DOHH2 (cell line): ENCODE measurements around the gene CDK14.
"Not testable (repeated sequence)": the region's sequence is repeated elsewhere in the genome, so short reads cannot be mapped to it uniquely, and the experiment has no call there.

ENCODE experiments used
- H3F3A ChIP-seq: fragments of 200-600 bp; sonication (generic), shearing (Covaris generic); 2 replicates; pipeline ENCODE4 v1.6.0; 2016; ENCODE audit warnings: antibody characterized with exemption, mild to moderate bottlenecking; ENCODE audit not compliant: control insufficient read depth, insufficient read depth
- H3K27ac ChIP-seq: fragments of 200-600 bp; sonication (generic); 2 replicates; pipeline ENCODE4 v1.5.1; 2014; ENCODE audit warnings: low read depth, mild to moderate bottlenecking, low read length, moderate library complexity
- H3K27me3 ChIP-seq: fragments of 200-600 bp; sonication (generic); 2 replicates; pipeline ENCODE4 v1.6.1; 2014; ENCODE audit warnings: mild to moderate bottlenecking, low read length, mixed read lengths; ENCODE audit not compliant: control insufficient read depth
- H3K36me3 ChIP-seq: fragments of 200-600 bp; sonication (generic); 2 replicates; pipeline ENCODE4 v1.6.1; 2014; ENCODE audit warnings: mild to moderate bottlenecking, low read length, moderate library complexity, mixed read lengths; ENCODE audit not compliant: control insufficient read depth
- H3K4me1 ChIP-seq: fragments of 200-600 bp; sonication (generic); 2 replicates; pipeline ENCODE4 v1.6.1; 2014; ENCODE audit warnings: mild to moderate bottlenecking, low read length, mixed read lengths; ENCODE audit not compliant: control insufficient read depth
- H3K4me2 ChIP-seq: fragments of 200-600 bp; sonication (generic); 2 replicates; pipeline ENCODE4 v1.6.0; 2014; ENCODE audit warnings: mild to moderate bottlenecking, low read length, moderate library complexity
- H3K4me3 ChIP-seq: fragments of 200-600 bp; sonication (generic); 2 replicates; pipeline ENCODE4 v1.5.1; 2014; ENCODE audit warnings: mild to moderate bottlenecking, low read length, mixed read lengths
- H3K79me2 ChIP-seq: fragments of 200-600 bp; sonication (generic); 2 replicates; pipeline ENCODE4 v1.6.1; 2014; ENCODE audit warnings: mild to moderate bottlenecking, low read length, mixed read lengths; ENCODE audit not compliant: control insufficient read depth
- H3K9me2 ChIP-seq: fragments of 200-600 bp; sonication (generic); replicated peaks from 2 replicates; pipeline ENCODE4 v1.6.1; 2014; ENCODE audit warnings: mild to moderate bottlenecking, low read length, mixed read lengths; ENCODE audit not compliant: control insufficient read depth
- H3K9me3 ChIP-seq: fragments of 200-600 bp; sonication (generic); 2 replicates; pipeline ENCODE4 v1.6.1; 2014; ENCODE audit warnings: antibody characterized with exemption, low read length, mixed read lengths; ENCODE audit not compliant: control insufficient read depth, insufficient read depth
- H4K20me1 ChIP-seq: fragments of 200-600 bp; sonication (generic); 2 replicates; pipeline ENCODE4 v1.6.0; 2014; ENCODE audit warnings: low read depth, mild to moderate bottlenecking, antibody characterized with exemption, low read length, moderate library complexity; ENCODE audit not compliant: control insufficient read depth, insufficient read depth
- CTCF ChIP-seq: fragments of 200-600 bp; sonication (generic); IDR thresholded peaks from one replicate; pipeline ENCODE4 v1.5.1; 2014; ENCODE audit warnings: antibody characterized with exemption, mild to moderate bottlenecking, low read depth, low read length; ENCODE audit not compliant: poor library complexity, severe bottlenecking
- EZH2phosphoT487 ChIP-seq: fragments of 200-600 bp; sonication (generic); IDR thresholded peaks from 2 replicates; pipeline ENCODE4 v1.6.1; 2017; ENCODE audit warnings: borderline replicate concordance, mild to moderate bottlenecking, antibody characterized with exemption, low read length, moderate library complexity, mixed read lengths

The CDK14 gene

GRCh38 chr7:90764848-90765570 is 168.9 kb downstream of the CDK14 start:
- Histone ChIP-seq H3K79me2 (peaks cover 97% of the 10 kb centered on the region), H3K27ac (no peak overlapping the region), H3K4me1 (peaks cover 60% of the 10 kb centered on the region), H3K4me3 (no peak overlapping the region), H3F3A (peaks cover 3% of the 10 kb centered on the region; the same call in 1 of the 2 replicates), H3K36me3 (peaks cover 89% of the 10 kb centered on the region), H3K4me2 (peak overlapping the region; percentile 25), H3K9me2 (no peaks in the 10 kb centered on the region), H3K9me3 (peaks cover 6% of the 10 kb centered on the region; the same call in 1 of the 2 replicates), H4K20me1 (no peaks in the 10 kb centered on the region), H3K27me3 (no peaks in the 10 kb centered on the region)
- TF ChIP-seq CTCF (no peak), EZH2phosphoT487 (no peak)

- no peaks in the 10 kb centered on the region for H3K27me3 ChIP-seq
- H3K4me3 ChIP-seq: no peak overlapping the region
- H4K20me1 ChIP-seq: no peaks in the 10 kb centered on the region
- H3K9me2 ChIP-seq: no peaks in the 10 kb centered on the region
- H3K4me1 ChIP-seq: peaks cover 47% of the 10 kb centered on the region
- peaks cover 96% of the 10 kb centered on the region for H3K79me2 ChIP-seq
- peaks cover 24% of the 10 kb centered on the region for H3K9me3 ChIP-seq
- H3K4me2 ChIP-seq: no peak overlapping the region
- no peak overlapping the region for H3K27ac ChIP-seq
- TF ChIP-seq CTCF: no peak
- TF ChIP-seq EZH2phosphoT487: no peak
- H3F3A ChIP-seq: peaks cover 7% of the 10 kb centered on the region; the same call in 1 of the 2 replicates
- peaks cover 90% of the 10 kb centered on the region for H3K36me3 ChIP-seq
Observed at GRCh38 chr7:90766814-90767564, 170.9 kb downstream of the CDK14 start.

GRCh38 chr7:90768301-90768700 is 172.2 kb downstream of the CDK14 start:
- peaks cover 10% of the 10 kb centered on the region; the same call in 1 of the 2 replicates for H3F3A ChIP-seq
- no peaks in the 10 kb centered on the region for H3K9me2 ChIP-seq
- no peak overlapping the region for H3K4me2 ChIP-seq
- no peak overlapping the region for H3K4me3 ChIP-seq
- no peaks in the 10 kb centered on the region for H3K27me3 ChIP-seq
- no peak for TF ChIP-seq EZH2phosphoT487
- peaks cover 47% of the 10 kb centered on the region for H3K4me1 ChIP-seq
- peaks cover 91% of the 10 kb centered on the region for H3K36me3 ChIP-seq
- H3K79me2 ChIP-seq: peaks cover 96% of the 10 kb centered on the region
- H4K20me1 ChIP-seq: no peaks in the 10 kb centered on the region
- H3K27ac ChIP-seq: no peak overlapping the region
- H3K9me3 ChIP-seq: peaks cover 37% of the 10 kb centered on the region

- peaks cover 7% of the 10 kb centered on the region; the same call in 1 of the 2 replicates for H3F3A ChIP-seq
- no peak overlapping the region for H3K27ac ChIP-seq
- H3K27me3 ChIP-seq: no peaks in the 10 kb centered on the region
- peaks cover 47% of the 10 kb centered on the region for H3K4me1 ChIP-seq
- peaks cover 95% of the 10 kb centered on the region for H3K79me2 ChIP-seq
- H3K9me3 ChIP-seq: peaks cover 39% of the 10 kb centered on the region
- H3K9me2 ChIP-seq: no peaks in the 10 kb centered on the region
- TF ChIP-seq EZH2phosphoT487: no peak
- no peak for TF ChIP-seq CTCF
- H3K4me3 ChIP-seq: no peak overlapping the region
- no peaks in the 10 kb centered on the region for H4K20me1 ChIP-seq
- peaks cover 94% of the 10 kb centered on the region for H3K36me3 ChIP-seq
- no peak overlapping the region for H3K4me2 ChIP-seq
Observed at GRCh38 chr7:90769036-90769435, 172.9 kb downstream of the CDK14 start.

DNA sequence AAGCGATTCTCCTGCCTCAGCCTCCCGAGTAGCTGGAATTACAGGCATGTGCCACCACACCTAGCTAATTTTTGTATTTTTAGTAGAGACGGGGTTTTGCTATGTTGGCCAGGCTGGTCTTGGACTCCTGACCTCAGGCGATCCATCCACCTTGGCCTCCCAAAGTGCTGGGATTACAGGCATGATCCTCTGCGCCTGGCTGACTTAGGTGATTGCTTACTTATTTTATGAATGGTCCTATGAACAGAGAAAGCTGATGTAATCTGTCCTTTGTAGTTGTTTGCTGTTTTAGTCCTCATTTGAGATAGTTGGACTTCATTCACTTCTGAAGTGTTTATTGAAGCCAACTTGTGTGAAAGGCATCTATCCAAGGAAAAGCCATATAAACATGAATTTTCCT is 173.4 kb downstream of the CDK14 start:
- H3K9me3 ChIP-seq: peaks cover 41% of the 10 kb centered on the region

More for the DNA sequence above, 173.4 kb downstream of the CDK14 start:
- H4K20me1 ChIP-seq, H3K4me2 ChIP-seq, H3K4me3 ChIP-seq, H3K27me3 ChIP-seq, H3K9me2 ChIP-seq, H3K27ac ChIP-seq: not testable (repeated sequence)
- Histone ChIP-seq H3K4me1 (peaks cover 47% of the 10 kb centered on the region), H3F3A (peaks cover 10% of the 10 kb centered on the region; the same call in 1 of the 2 replicates), H3K36me3 (peaks cover 93% of the 10 kb centered on the region), H3K79me2 (peaks cover 95% of the 10 kb centered on the region)
